Peyer's patch (tissue), 4 donors: ENCODE measurements around the gene CDHR1. TPM values are rescaled to one million over a fixed set of nuclear protein-coding genes. Genes with fewer than 3 reads are reported as not detected.

ENCODE experiments used
- DNase-seq, 3 donors: peaks; one replicate each; pipeline ENCODE4 v3.0.0-alpha.2; 2017 to 2019
- H3K27ac ChIP-seq, 4 donors: fragments of 200-600 bp; sonication (generic); one replicate each; pipeline ENCODE4 v1.5.1; 2016 to 2019
- H3K27me3 ChIP-seq, 2 donors: fragments of 200-600 bp; sonication (generic); one replicate each; pipeline ENCODE4 v1.5.1; 2019
- H3K36me3 ChIP-seq, 3 donors: fragments of 200-600 bp; sonication (generic); one replicate each; pipeline ENCODE4 v1.5.1; 2016 to 2019
- H3K4me1 ChIP-seq, 4 donors: fragments of 200-600 bp; sonication (generic); one replicate each; pipeline ENCODE4 v1.5.1; 2016 to 2019
- H3K4me3 ChIP-seq, 4 donors: fragments of 200-600 bp; sonication (generic); 1 replicate in 3 of 4; 2 replicates in 1 of 4; pipeline ENCODE4 v1.5.1; 2016 to 2019; ENCODE audit warnings: mild to moderate bottlenecking in 1 of 4
- H3K9me3 ChIP-seq, 4 donors: fragments of 200-600 bp; sonication (generic); one replicate each; pipeline ENCODE4 v1.5.1; 2016 to 2019; ENCODE audit warnings: mild to moderate bottlenecking in 1 of 4
- CTCF ChIP-seq, 6 experiments: fragments of 450-650 bp in 4 of 6; fragments of 200-600 bp in 2 of 6; sonication (generic) in 1 of 6; IDR thresholded peaks; one replicate each; pipeline ENCODE4 v1.5.1; 2017 to 2019; ENCODE audit warnings: antibody characterized with exemption in 6 of 6, mild to moderate bottlenecking in 3 of 6, moderate library complexity in 1 of 6
- POLR2A ChIP-seq, 2 donors: fragments of 450-650 bp; IDR thresholded peaks; one replicate each; pipeline ENCODE4 v1.5.1; 2017; ENCODE audit warnings: antibody characterized with exemption in 2 of 2, mild to moderate bottlenecking in 2 of 2, moderate library complexity in 2 of 2
- total RNA-seq, 4 donors: library from RNA; depleted of rRNA; stranded (reverse); fragments of >200 nt; gene quantifications; one replicate each; pipeline ENCODE4 v1.1.0, GENCODE V29; 2016

Gene CDHR1
- total RNA-seq, 4 donors from 2014 or later: 22.6 to 87.0 (median 59.9) TPM

GRCh38 chr10:84193327-84193726 is 1.0 kb upstream of the CDHR1 start:
- no peaks in the 10 kb centered on the region for H3K36me3 ChIP-seq
- H3K27ac ChIP-seq: no peak overlapping the region
- no peak for TF ChIP-seq CTCF (IDR thresholded peaks at IDR 0.05)
- no peaks in the 10 kb centered on the region for H3K9me3 ChIP-seq
- H3K4me3 ChIP-seq: no peak overlapping the region
- H3K4me1 ChIP-seq: peaks cover 3 to 54% (median 9%) of the 10 kb centered on the region in 4 donors
- peaks cover 0 to 6% of the 10 kb centered on the region in 2 donors for H3K27me3 ChIP-seq
- DNase-seq: peak in 1 of 3 donors; percentile 31

- Histone ChIP-seq H3K9me3 (no peaks in the 10 kb centered on the region), H3K36me3 (no peaks in the 10 kb centered on the region), H3K4me3 (peak overlapping the region; percentile 39 to 70 (median 54)), H3K27ac (no peak overlapping the region), H3K4me1 (peaks cover 3 to 56% (median 9%) of the 10 kb centered on the region in 4 donors), H3K27me3 (peaks cover 0 to 6% of the 10 kb centered on the region in 2 donors)
- peak in 1 of 3 donors; percentile 35 for DNase-seq
- TF ChIP-seq CTCF (IDR thresholded peaks at IDR 0.05) (no peak), POLR2A (IDR thresholded peaks at IDR 0.05) (no peak)
Measured at GRCh38 chr10:84193846-84194423, 402 bp upstream of the CDHR1 start.

GRCh38 chr10:84195044-84195830 is 900 bp downstream of the CDHR1 start:
- H3K4me1 ChIP-seq: peaks cover 3 to 59% (median 9%) of the 10 kb centered on the region in 4 donors
- no peaks in the 10 kb centered on the region for H3K36me3 ChIP-seq
- TF ChIP-seq POLR2A (IDR thresholded peaks at IDR 0.05): no peak
- TF ChIP-seq CTCF (IDR thresholded peaks at IDR 0.05): no peak
- DNase-seq: peak in 1 of 3 donors; percentile 43
- no peaks in the 10 kb centered on the region for H3K9me3 ChIP-seq
- H3K27ac ChIP-seq: peak overlapping the region in 3 of 4 donors; percentile 24 to 81 (median 49)
- H3K27me3 ChIP-seq: peaks cover 0 to 6% of the 10 kb centered on the region in 2 donors
- H3K4me3 ChIP-seq: peak overlapping the region; percentile 39 to 70 (median 54)

DNA sequence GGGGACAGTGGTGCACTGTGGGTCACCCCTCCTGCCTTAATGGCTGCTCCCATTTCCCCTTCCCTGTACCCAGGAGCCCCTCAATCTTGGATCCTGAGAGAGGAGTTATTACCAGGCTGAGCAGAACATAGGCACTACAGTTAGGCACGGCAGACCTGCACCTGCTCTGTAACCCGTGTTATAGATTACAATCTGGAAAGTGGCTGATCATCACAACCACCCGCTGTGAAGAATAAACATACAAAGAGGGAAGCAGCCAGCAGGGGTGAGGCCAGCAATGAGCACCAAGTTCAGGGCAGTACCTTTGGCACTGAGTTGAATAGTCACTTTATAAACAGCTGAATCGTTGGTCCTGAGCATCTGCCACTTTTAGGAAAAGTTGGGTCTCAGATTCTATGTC is 1.7 kb downstream of the CDHR1 start:
- H3K4me1 ChIP-seq: peaks cover 3 to 58% (median 9%) of the 10 kb centered on the region in 4 donors
- peak in 3 of 6 experiments; percentile 21 to 43 (median 39) for TF ChIP-seq CTCF (IDR thresholded peaks at IDR 0.05)
- TF ChIP-seq POLR2A (IDR thresholded peaks at IDR 0.05): peak; percentile 18 to 28
- peak overlapping the region in 1 of 4 donors; percentile 70 for H3K4me3 ChIP-seq
- H3K27ac ChIP-seq: peak overlapping the region in 2 of 4 donors; percentile 24 to 81
- H3K36me3 ChIP-seq: no peaks in the 10 kb centered on the region
- no peaks in the 10 kb centered on the region for H3K9me3 ChIP-seq
- peak in 1 of 3 donors; percentile 66 for DNase-seq
- peaks cover 0 to 6% of the 10 kb centered on the region in 2 donors for H3K27me3 ChIP-seq

- H3K36me3 ChIP-seq: no peaks in the 10 kb centered on the region
- no peaks in the 10 kb centered on the region for H3K9me3 ChIP-seq
- peaks cover 0 to 6% of the 10 kb centered on the region in 2 donors for H3K27me3 ChIP-seq
- no peak overlapping the region for H3K4me3 ChIP-seq
- peak overlapping the region in 2 of 4 donors; percentile 72 to 81 for H3K27ac ChIP-seq
- no peak for TF ChIP-seq POLR2A (IDR thresholded peaks at IDR 0.05)
- no peak for TF ChIP-seq CTCF (IDR thresholded peaks at IDR 0.05)
- DNase-seq: no peak
- peaks cover 3 to 66% (median 9%) of the 10 kb centered on the region in 4 donors for H3K4me1 ChIP-seq
Measured at GRCh38 chr10:84196941-84197340, 2.6 kb downstream of the CDHR1 start.
